MCF 10A (cell line): ENCODE results near the gene TDRD1. TPM values are rescaled to one million over a fixed set of nuclear protein-coding genes. Genes with fewer than 3 reads are reported as not detected.

ENCODE experiments used
- BruUV-seq: library from RNA; stranded (reverse); fragments of 400-500 nt; replicated peaks from 2 replicates; lab custom pipeline; 2021; lab: Mats Ljungman, UMichigan
- CTCF ChIA-PET: fragments of 300-600 bp; sonication (Branson Sonifier 250); formaldehyde crosslinking; extraction: SDS; loops from one replicate; lab custom pipeline; 2021; ENCODE audit warnings: antibody characterized with exemption, inconsistent platforms; lab: Yijun Ruan, JAX
- POLR2A ChIA-PET: fragments of 300-600, 350-650 bp; sonication (Branson Sonifier 250); formaldehyde crosslinking; extraction: SDS; loops from one replicate; lab custom pipeline; 2020; ENCODE audit warnings: antibody characterized with exemption, inconsistent platforms; lab: Yijun Ruan, JAX
- DNase-seq: peaks from one replicate; pipeline ENCODE4 v3.0.0-alpha.2; 2018; ENCODE audit not compliant: unreplicated experiment
- H3K27ac Mint-ChIP-seq: one replicate; pipeline ENCODE4 v1.8.0; 2022; ENCODE audit warnings: mild to moderate bottlenecking, low read depth, mixed read lengths; ENCODE audit not compliant: unreplicated experiment
- H3K27me3 Mint-ChIP-seq: one replicate; pipeline ENCODE4 v1.8.0; 2022; ENCODE audit warnings: mixed read lengths; ENCODE audit not compliant: insufficient read depth, unreplicated experiment
- H3K36me3 Mint-ChIP-seq: one replicate; pipeline ENCODE4 v1.8.0; 2022; ENCODE audit warnings: mild to moderate bottlenecking, moderate library complexity, mixed read lengths; ENCODE audit not compliant: insufficient read depth, unreplicated experiment
- H3K4me1 Mint-ChIP-seq: one replicate; pipeline ENCODE4 v1.8.0; 2022; ENCODE audit warnings: mixed read lengths; ENCODE audit not compliant: insufficient read depth, unreplicated experiment
- H3K4me3 Mint-ChIP-seq: one replicate; pipeline ENCODE4 v1.8.0; 2022; ENCODE audit warnings: mild to moderate bottlenecking, moderate library complexity, mixed read lengths; ENCODE audit not compliant: unreplicated experiment
- H3K9me3 Mint-ChIP-seq: one replicate; pipeline ENCODE4 v1.8.0; 2022; ENCODE audit warnings: mixed read lengths; ENCODE audit not compliant: unreplicated experiment
- CTCF ChIP-seq: fragments of 200-600 bp; IDR thresholded peaks from one replicate; pipeline ENCODE4 v1.8.0; 2022; ENCODE audit warnings: antibody characterized with exemption, mild to moderate bottlenecking; ENCODE audit not compliant: unreplicated experiment
- intact Hi-C: fragments of 100-400 bp; cut with micrococcal nuclease; formaldehyde crosslinking; loops from 2 replicates; pipeline ENCODE4 v1.14.1; 2022
- total RNA-seq: library from RNA; stranded (reverse); gene quantifications from 2 replicates; pipeline ENCODE4 v1.2.3, GENCODE V29; 2022

Gene TDRD1
- total RNA-seq, 1 experiment from 2014 or later: not detected

- no peak overlapping the region for H3K4me3 Mint-ChIP-seq
These were observed 96.9 kb downstream of the TDRD1 start for GRCh38 chr10:114276066-114276465.

GRCh38 chr10:114276671-114277070, 97.5 kb downstream of the TDRD1 start:
- CTCF ChIA-PET: no interaction called here

More at GRCh38 chr10:114276066-114276465, 96.9 kb downstream of the TDRD1 start:
- Mint-ChIP-seq H3K36me3 (no peaks in the 10 kb centered on the region), H3K4me1 (peaks cover 15% of the 10 kb centered on the region), H3K27ac (no peak overlapping the region), H3K9me3 (no peaks in the 10 kb centered on the region), H3K27me3 (no peaks in the 10 kb centered on the region)
- POLR2A ChIA-PET: interaction anchor here (0.6 kb wide), 1 partner anchor 1665 kb away, joined by 3 read pairs; no protein-coding TSS in a partner anchor
- intact Hi-C loops: no loop called here
- CTCF ChIA-PET: no interaction called here
- no peak for TF ChIP-seq CTCF
- no peak for DNase-seq
- BruUV-seq: no TSS peak

GRCh38 chr10:114278140-114278883, 99.2 kb downstream of the TDRD1 start:
- BruUV-seq: no TSS peak
- Mint-ChIP-seq H3K9me3 (no peaks in the 10 kb centered on the region), H3K27ac (no peak overlapping the region), H3K4me1 (no peaks in the 10 kb centered on the region), H3K4me3 (no peak overlapping the region), H3K36me3 (no peaks in the 10 kb centered on the region), H3K27me3 (no peaks in the 10 kb centered on the region)
- TF ChIP-seq CTCF: no peak
- CTCF ChIA-PET: interaction anchor here (0.8 kb wide), 1 partner anchor 12 kb away, joined by 4 read pairs; no protein-coding TSS in a partner anchor
- no peak for DNase-seq
- POLR2A ChIA-PET: no interaction called here
- intact Hi-C loops: no loop called here

More at GRCh38 chr10:114276671-114277070, 97.5 kb downstream of the TDRD1 start:
- H3K9me3 Mint-ChIP-seq: no peaks in the 10 kb centered on the region
- H3K36me3 Mint-ChIP-seq: no peaks in the 10 kb centered on the region
- DNase-seq: no peak
- POLR2A ChIA-PET: interaction anchor here (0.6 kb wide), 1 partner anchor 1666 kb away, joined by 3 read pairs; no protein-coding TSS in a partner anchor
- no peak overlapping the region for H3K4me3 Mint-ChIP-seq
- no peak overlapping the region for H3K27ac Mint-ChIP-seq
- H3K4me1 Mint-ChIP-seq: peaks cover 9% of the 10 kb centered on the region
- TF ChIP-seq CTCF: no peak
- BruUV-seq: no TSS peak
- no peaks in the 10 kb centered on the region for H3K27me3 Mint-ChIP-seq
- intact Hi-C loops: no loop called here

GRCh38 chr10:114278884-114279191, 99.7 kb downstream of the TDRD1 start:
- no peaks in the 10 kb centered on the region for H3K4me1 Mint-ChIP-seq
- H3K36me3 Mint-ChIP-seq: no peaks in the 10 kb centered on the region
- no peak overlapping the region for H3K27ac Mint-ChIP-seq
- no peak for DNase-seq
- H3K4me3 Mint-ChIP-seq: no peak overlapping the region
- intact Hi-C loops: no loop called here
- BruUV-seq: no TSS peak
- ChIA-PET CTCF (no interaction called here), POLR2A (no interaction called here)
- H3K27me3 Mint-ChIP-seq: no peaks in the 10 kb centered on the region
- no peaks in the 10 kb centered on the region for H3K9me3 Mint-ChIP-seq
- TF ChIP-seq CTCF: no peak
